T follicular helper cell (primary cell): ENCODE measurements around the gene C1orf167.

ENCODE experiments used
- DNase-seq: peaks from one replicate; pipeline ENCODE4 v3.0.0-alpha.2; 2020; ENCODE audit warnings: low read depth

Gene C1orf167

DNA sequence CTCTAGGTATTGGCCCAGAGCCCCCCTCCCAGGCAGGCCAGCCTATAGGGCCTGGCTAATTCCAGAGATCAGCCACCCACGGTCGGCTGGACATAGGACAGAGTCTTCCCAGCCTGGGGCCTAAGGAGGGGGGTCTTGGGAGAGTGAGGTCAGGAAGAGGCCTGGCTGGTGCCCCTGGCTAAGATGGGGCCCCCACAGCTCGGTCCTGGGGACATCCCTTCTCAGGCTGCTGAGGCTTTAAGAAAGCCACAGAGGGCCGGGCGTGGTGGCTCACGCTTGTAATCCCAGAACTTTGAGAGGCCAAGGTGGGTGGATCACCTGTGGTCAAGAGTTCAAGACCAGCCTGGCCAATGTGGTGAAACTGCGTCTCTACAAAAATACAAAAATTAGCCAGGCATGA, 2.5 kb downstream of the C1orf167 start:
- DNase-seq = no peak

- DNase-seq = no peak
Observed at GRCh38 chr1:11765661-11766428, 3.9 kb downstream of the C1orf167 start.

- no peak for DNase-seq
Observed at GRCh38 chr1:11766429-11766776, 4.4 kb downstream of the C1orf167 start.

DNA sequence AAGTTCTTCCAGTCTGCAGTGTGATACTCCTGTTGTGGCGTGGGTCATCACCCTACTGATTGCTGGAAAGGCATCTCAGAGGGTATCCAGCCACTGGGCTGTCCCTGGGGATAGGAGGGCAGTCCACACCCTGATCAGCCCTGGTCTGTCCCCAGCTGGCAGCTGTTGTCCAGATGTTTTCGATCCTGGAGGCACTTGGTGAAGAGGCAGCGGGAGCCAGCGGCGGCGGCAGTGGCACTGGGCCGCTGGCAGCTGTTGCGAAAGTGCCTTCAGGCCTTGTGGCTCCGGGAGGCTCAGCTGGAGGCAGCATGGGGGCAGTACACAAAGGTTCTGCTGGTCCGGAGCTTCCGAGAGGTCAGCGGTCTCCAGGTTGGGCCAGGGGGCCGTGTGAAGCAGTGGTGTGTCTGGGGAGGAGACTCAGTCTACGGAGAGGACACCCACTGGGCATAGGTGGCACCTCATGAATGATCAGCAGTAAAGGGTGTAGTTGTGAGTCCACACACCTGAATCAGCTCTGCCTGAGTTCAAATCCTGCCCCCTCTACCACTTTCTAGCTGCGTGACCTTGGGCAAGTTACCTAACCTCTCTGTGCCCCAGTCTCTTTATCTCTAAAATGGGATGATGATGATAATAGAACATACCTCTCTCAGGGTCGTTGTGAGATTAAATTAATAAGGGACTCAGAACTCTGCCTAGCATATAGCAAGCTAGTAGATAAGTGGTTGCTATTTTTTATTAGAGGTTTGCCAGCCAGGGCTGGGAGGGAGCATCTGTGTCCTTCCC, 6.1 kb downstream of the C1orf167 start:
- no peak for DNase-seq

- no peak for DNase-seq
Observed at GRCh38 chr1:11768821-11769220, 6.8 kb downstream of the C1orf167 start.

DNA sequence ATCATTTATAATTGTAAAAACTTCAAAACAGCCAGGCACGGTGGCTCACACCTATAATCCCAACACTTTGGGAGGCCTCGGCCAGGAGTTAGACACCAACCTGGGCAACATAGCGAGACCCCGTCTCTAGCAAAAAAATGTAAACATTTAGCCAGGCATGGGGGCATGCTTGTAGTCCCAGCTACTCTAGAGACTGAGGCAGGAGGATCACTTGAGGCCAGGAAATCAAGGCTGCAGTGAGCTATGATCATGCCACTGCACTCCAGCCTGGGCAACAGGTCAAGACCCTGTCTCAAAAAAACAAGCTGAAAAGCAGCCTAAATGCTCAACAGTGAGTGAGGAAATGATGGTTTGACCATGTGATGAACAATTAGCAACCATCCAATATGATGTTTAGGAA, 7.3 kb downstream of the C1orf167 start:
- DNase-seq = no peak

DNA sequence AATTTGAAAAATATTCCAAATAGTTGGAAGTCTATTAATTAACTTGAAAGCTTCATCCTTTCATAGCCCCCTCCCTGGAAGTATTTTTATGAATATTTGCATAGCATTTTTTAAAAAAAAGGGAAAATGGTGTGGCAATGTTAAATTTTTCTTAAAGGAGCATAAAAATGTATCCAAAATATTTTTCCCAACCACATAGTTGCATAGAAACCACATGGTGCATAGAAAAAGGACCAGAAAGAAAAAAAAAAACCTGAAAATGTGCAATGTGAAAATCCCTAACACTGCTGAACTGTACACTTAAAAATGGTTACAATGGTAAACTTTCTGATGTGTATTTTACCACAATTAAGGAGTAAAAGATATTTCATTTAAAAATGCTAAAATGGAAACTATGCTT, 8.0 kb downstream of the C1orf167 start:
- no peak for DNase-seq

DNA sequence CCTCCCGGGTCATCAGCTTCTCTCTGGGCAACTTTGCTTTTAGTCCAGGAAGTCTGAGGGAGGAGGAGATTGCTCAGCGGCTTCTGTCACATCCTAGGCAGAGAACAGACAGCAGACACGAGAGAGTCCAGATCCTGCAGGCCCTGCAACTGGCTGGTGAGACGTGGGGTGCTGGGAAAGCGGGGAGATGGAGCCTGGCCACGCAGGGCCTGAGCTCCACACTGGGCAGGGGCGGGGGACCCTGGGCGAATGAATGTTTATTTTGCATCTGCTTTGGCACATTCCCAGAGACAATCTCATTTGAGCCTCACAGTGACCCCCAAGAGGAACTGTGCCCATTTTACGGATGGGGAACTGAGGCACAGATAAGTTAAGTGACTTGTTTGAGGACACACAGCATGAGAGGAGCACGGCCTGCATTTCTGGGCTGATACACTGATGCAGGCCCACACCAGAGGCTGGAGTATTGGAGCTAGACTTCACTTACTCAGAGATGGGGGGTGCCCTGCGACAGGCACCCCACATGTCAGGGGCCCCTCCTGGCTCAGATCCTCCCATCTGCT, 9.6 kb downstream of the C1orf167 start:
- DNase-seq = no peak

- DNase-seq = no peak
Observed at GRCh38 chr1:11772458-11772857, 10.5 kb downstream of the C1orf167 start.

DNA sequence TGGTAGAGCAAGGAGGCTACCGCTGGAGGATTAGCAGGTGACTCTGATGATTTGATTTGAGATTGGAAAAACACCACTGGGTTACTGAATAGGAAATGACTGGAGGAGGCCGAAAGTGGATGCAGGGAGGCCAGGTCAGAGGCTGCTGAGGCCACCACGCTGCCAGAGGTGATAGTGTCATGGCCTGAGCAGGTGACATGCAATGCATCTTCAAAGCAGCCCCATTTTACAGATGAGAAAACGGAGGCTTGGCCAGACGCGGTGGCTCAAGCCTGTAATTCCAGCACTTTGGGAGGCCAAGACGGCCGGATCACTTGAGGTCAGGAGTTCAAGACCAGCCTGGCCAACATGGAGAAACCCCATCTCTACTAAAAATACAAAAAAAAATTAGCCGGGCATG, 12.8 kb downstream of the C1orf167 start:
- no peak for DNase-seq

GRCh38 chr1:11777658-11778322, 15.8 kb downstream of the C1orf167 start:
- DNase-seq = no peak

- DNase-seq = no peak
Observed at GRCh38 chr1:11778336-11778735, 16.3 kb downstream of the C1orf167 start.

- no peak for DNase-seq
Observed at GRCh38 chr1:11778844-11779623, 17.0 kb downstream of the C1orf167 start.

DNA sequence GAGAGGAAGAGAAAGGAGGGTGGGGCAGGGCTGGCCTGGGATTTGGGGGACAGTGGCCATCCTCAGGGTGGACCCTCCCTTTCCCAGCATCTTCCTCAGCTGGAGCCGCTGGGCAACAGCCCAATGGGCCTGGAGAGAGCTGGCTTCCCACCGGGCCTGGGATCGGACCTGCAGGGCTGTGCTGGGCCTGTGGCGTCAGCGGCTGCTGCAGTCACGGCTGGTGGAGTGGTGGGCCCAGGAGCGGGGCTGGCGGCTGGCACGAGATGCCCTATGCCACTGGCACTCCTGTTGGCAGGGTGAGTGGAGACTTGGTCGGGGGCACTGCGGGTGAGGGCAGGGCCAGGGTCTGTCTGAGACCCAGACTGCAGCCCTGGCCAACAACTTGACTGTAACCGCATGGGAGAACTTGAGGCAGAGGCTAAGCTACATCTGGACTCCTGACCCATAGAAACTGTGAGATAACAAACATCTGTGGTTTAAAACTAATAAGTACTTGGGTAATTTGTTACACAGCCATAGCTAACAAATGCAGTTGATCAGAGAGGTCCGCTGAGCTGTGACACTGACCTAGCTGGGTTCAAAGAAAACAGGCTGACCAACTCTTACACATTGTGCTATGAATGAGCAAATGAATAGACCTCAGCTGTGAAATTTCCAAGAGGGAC, 17.9 kb downstream of the C1orf167 start:
- DNase-seq = no peak

DNA sequence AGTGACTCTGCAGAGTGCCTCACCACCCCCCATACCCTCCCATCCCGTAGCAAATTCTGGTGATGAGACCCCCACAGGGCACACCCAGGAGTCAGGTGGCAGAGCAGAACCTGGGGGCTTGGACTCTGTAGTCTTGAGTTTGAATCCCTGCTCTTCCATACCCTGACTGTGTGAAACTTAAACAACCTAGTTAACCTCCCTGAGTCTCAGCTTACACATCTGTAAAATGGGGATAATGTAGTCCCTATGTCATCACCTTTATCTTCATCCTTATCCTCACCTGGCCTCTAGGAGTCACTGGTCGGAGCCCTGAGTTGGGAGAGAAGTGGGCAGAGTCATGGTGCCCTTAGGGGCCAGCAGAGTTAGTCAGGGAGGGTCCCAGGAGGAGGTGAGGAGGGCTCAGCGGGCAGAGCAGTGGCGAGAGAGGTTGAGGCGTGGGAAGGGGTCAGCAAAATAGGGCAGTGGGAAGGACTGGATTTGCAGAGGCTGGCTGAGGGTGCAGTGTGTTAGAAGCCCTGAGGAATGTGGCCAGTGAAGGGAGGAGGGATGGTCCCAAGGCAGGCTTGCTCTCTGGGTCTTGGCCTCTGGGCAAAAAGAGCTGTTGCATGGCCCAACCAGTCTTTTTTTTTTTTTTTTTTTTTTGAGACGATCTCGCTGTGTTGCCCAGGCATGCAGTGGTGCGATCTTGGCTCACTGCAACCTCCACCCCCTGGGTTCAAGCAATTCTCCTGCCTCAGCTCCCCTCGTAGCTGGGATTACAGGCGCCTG, 18.6 kb downstream of the C1orf167 start:
- DNase-seq = no peak

DNA sequence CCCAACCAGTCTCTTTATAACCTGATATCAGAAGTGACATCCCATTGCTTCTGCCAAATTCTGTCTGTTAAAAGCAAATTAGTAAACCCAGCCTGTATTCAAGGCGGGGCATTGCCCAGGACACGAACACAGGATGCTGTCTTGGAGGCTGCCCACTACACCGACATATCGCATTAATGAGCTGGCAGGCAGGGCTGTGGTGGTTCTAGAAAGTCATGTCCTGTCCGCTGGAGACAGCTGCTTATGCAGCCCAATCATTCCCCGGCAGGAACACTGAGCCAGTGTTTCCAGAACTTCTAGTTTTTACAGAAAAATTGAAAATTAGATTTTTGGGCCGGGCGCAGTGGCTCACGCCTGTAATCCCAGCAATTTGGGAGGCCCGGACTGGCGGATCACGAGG, 19.3 kb downstream of the C1orf167 start:
- DNase-seq = no peak

- DNase-seq = no peak
Observed at GRCh38 chr1:11782127-11782708, 20.2 kb downstream of the C1orf167 start.

GRCh38 chr1:11783556-11783955, 21.6 kb downstream of the C1orf167 start:
- no peak for DNase-seq

GRCh38 chr1:11784256-11784992, 22.4 kb downstream of the C1orf167 start:
- DNase-seq = no peak
